ENCODE measurements around the gene CENPS. TPM values are rescaled to one million over a fixed set of nuclear protein-coding genes. Genes with fewer than 3 reads are reported as not detected.

The CENPS gene
- total and polyA plus RNA-seq, 5 donors from 2014 or later, result 4.9 to 8.7 (median 6.7) TPM

DNA sequence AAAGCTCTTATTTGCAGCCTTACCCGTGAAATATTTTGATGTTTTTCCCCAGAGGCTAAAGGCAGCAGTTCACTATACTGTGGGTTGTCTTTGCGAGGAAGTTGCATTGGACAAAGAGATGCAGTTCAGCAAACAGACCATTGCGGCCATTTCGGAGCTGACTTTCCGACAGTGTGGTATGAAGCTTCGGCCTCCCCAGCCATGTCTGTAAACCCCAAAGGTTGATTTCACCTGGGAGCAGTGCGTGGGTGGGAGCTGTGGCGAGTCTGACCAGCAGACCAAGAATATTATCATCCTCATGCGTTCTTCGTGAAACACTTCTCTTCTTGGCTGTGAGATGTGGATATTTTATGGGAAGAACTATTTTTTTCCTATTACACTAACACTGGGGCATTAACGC, 3.6 kb downstream of the CENPS start:
- no peaks in the 10 kb centered on the region for H3K27me3 Mint-ChIP-seq
- H3K27ac Mint-ChIP-seq, result no peak overlapping the region
- H3K4me1 Mint-ChIP-seq, result peaks cover 9 to 28% (median 17%) of the 10 kb centered on the region in 4 donors
- H3K4me3 ChIP-seq (ENCODE audit: low read depth, low read length), result no peak overlapping the region
- peak overlapping the region in 2 of 4 donors; percentile 3 to 47 for H3K4me3 Mint-ChIP-seq
- no peaks in the 10 kb centered on the region for H3K9me3 ChIP-seq (ENCODE audit: control insufficient read depth in 2 of 2, low read length in 2 of 2)
- H3K27me3 ChIP-seq (ENCODE audit: control insufficient read depth, insufficient read depth, low read length), result no peaks in the 10 kb centered on the region
- no peak for ATAC-seq (ENCODE audit: low read depth in 2 of 2)
- no peak overlapping the region for H3K27ac ChIP-seq (ENCODE audit: insufficient read depth, low read length, poor library complexity, severe bottlenecking)
- H3K36me3 Mint-ChIP-seq, result peaks cover 3% of the 10 kb centered on the region
- peaks cover 19% of the 10 kb centered on the region for H3K4me1 ChIP-seq (ENCODE audit: control insufficient read depth, insufficient read depth, low read length, poor library complexity, severe bottlenecking)
- no peaks in the 10 kb centered on the region for H3K36me3 ChIP-seq (ENCODE audit: control insufficient read depth, insufficient read depth, low read length)
- no peaks in the 10 kb centered on the region for H3K9me3 Mint-ChIP-seq
- DNase-seq, result no peak

DNA sequence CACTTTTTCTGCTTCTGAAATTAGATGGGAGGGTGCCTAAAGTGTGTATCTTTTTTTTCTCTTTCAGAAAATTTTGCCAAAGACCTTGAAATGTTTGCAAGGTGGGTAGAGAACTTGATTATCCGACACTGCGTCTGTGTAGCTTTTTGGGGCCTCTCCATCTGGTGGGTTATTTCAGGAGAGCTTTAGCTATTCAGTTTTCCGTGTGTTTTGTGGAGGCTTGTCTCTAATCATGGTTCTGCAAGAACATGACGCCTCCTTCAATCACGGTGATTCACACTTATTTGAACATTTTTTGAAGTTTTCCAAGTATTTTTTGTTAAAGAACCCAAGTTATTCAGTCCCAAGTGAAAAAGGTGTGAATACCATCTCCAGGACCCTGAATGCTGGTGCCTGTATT, 4.4 kb downstream of the CENPS start:
- ATAC-seq (ENCODE audit: low read depth in 2 of 2), result no peak
- Mint-ChIP-seq H3K4me1 (peaks cover 9 to 27% (median 16%) of the 10 kb centered on the region in 4 donors), H3K9me3 (no peaks in the 10 kb centered on the region), H3K27me3 (no peaks in the 10 kb centered on the region), H3K36me3 (peaks cover 3% of the 10 kb centered on the region), H3K4me3 (no peak overlapping the region), H3K27ac (no peak overlapping the region)
- Histone ChIP-seq H3K27ac (ENCODE audit: insufficient read depth, low read length, poor library complexity, severe bottlenecking) (no peak overlapping the region), H3K36me3 (ENCODE audit: control insufficient read depth, insufficient read depth, low read length) (no peaks in the 10 kb centered on the region), H3K4me3 (ENCODE audit: low read depth, low read length) (no peak overlapping the region), H3K9me3 (ENCODE audit: control insufficient read depth in 2 of 2, low read length in 2 of 2) (no peaks in the 10 kb centered on the region), H3K4me1 (ENCODE audit: control insufficient read depth, insufficient read depth, low read length, poor library complexity, severe bottlenecking) (peaks cover 15% of the 10 kb centered on the region), H3K27me3 (ENCODE audit: control insufficient read depth, insufficient read depth, low read length) (no peaks in the 10 kb centered on the region)
- DNase-seq, result no peak

DNA sequence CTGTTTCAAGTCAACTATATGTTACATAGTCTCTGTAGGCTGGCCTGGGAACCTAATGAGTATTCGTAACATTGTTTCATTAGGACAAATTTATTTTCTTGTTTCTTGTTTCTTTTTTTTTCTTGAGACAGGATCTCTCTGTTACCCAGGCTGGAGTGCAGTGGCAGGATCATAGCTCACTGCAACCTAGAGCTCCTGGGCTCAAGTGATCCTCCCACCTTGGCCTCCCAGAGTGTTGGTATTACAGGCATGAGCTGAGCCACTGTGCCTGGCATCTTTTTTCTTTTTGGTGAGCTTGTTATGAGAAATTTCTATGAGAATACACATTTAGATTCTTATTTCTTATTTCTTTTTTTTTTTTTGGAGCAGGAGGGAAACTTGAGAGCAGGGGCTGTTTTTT, 6.8 kb downstream of the CENPS start:
- H3K27ac Mint-ChIP-seq, result no peak overlapping the region
- H3K4me1 Mint-ChIP-seq, result peaks cover 5 to 9% (median 6%) of the 10 kb centered on the region in 4 donors
- H3K27ac ChIP-seq (ENCODE audit: insufficient read depth, low read length, poor library complexity, severe bottlenecking), result no peak overlapping the region
- no peaks in the 10 kb centered on the region for H3K4me1 ChIP-seq (ENCODE audit: control insufficient read depth, insufficient read depth, low read length, poor library complexity, severe bottlenecking)
- H3K4me3 Mint-ChIP-seq, result peak overlapping the region in 2 of 4 donors; percentile 44 to 51
- no peak for ATAC-seq (ENCODE audit: low read depth in 2 of 2)
- H3K36me3 Mint-ChIP-seq, result peaks cover 3% of the 10 kb centered on the region
- H3K9me3 Mint-ChIP-seq, result no peaks in the 10 kb centered on the region
- H3K4me3 ChIP-seq (ENCODE audit: low read depth, low read length), result no peak overlapping the region
- no peaks in the 10 kb centered on the region for H3K27me3 Mint-ChIP-seq
- H3K36me3 ChIP-seq (ENCODE audit: control insufficient read depth, insufficient read depth, low read length), result no peaks in the 10 kb centered on the region
- no peak for DNase-seq
- H3K27me3 ChIP-seq (ENCODE audit: control insufficient read depth, insufficient read depth, low read length), result no peaks in the 10 kb centered on the region
- H3K9me3 ChIP-seq (ENCODE audit: control insufficient read depth in 2 of 2, low read length in 2 of 2), result no peaks in the 10 kb centered on the region

DNA sequence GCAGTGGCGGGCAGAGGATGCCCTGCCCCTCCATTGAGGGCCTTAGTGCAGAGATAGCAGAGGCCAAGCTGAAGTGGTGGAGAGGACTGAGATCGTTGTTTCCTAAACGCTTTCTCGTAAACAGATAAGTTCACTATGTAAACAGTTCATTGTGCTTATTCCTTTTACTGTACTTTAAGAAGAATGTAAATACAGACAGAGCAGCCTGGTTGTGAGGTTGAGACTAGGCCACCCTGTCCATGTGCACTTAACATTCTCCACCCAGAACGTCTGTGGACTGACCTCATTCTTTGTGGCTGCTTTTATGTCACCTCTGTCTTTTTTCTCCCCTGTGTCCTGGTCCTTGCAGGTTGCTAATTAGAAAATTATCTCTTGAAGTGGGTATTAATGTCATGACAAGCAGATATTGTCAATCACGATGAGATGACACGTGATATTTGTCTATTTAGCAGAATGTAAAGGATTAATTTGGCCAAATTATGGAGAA, 8.5 kb downstream of the CENPS start:
- Mint-ChIP-seq H3K27ac (peak overlapping the region in 1 of 3 donors; percentile 47), H3K36me3 (peaks cover 3% of the 10 kb centered on the region), H3K4me3 (no peak overlapping the region), H3K9me3 (no peaks in the 10 kb centered on the region), H3K4me1 (peaks cover 5 to 6% (median 5%) of the 10 kb centered on the region in 4 donors), H3K27me3 (no peaks in the 10 kb centered on the region)
- no peak for ATAC-seq (ENCODE audit: low read depth in 2 of 2)
- Histone ChIP-seq H3K4me3 (ENCODE audit: low read depth, low read length) (no peak overlapping the region), H3K27ac (ENCODE audit: insufficient read depth, low read length, poor library complexity, severe bottlenecking) (no peak overlapping the region), H3K4me1 (ENCODE audit: control insufficient read depth, insufficient read depth, low read length, poor library complexity, severe bottlenecking) (no peaks in the 10 kb centered on the region), H3K27me3 (ENCODE audit: control insufficient read depth, insufficient read depth, low read length) (no peaks in the 10 kb centered on the region), H3K36me3 (ENCODE audit: control insufficient read depth, insufficient read depth, low read length) (no peaks in the 10 kb centered on the region), H3K9me3 (ENCODE audit: control insufficient read depth in 2 of 2, low read length in 2 of 2) (no peaks in the 10 kb centered on the region)
- DNase-seq, result no peak

DNA sequence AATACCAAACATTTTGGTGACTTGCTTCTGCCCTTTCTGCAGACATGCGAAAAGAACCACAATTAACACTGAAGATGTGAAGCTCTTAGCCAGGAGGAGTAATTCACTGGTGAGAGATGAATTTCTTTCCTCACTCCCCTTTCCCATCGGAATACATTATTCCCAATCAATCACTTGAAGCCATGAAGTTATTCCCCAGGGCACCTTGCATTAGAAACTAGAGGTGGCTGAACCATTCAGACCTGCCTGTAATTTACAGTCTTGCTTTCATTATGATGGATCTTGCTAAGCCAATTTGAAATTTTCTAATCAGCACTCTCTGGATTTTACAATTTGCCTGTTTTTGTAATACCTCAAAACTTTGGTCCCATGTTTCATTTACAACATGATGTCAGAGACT, 10.1 kb downstream of the CENPS start:
- Mint-ChIP-seq H3K36me3 (peaks cover under 1% of the 10 kb centered on the region), H3K4me3 (no peak overlapping the region), H3K27me3 (no peaks in the 10 kb centered on the region), H3K27ac (no peak overlapping the region), H3K4me1 (peaks cover 0 to 5% (median 2%) of the 10 kb centered on the region in 4 donors), H3K9me3 (no peaks in the 10 kb centered on the region)
- DNase-seq, result no peak
- H3K9me3 ChIP-seq (ENCODE audit: control insufficient read depth in 2 of 2, low read length in 2 of 2), result no peaks in the 10 kb centered on the region
- no peak overlapping the region for H3K27ac ChIP-seq (ENCODE audit: insufficient read depth, low read length, poor library complexity, severe bottlenecking)
- no peak for ATAC-seq (ENCODE audit: low read depth in 2 of 2)
- no peaks in the 10 kb centered on the region for H3K4me1 ChIP-seq (ENCODE audit: control insufficient read depth, insufficient read depth, low read length, poor library complexity, severe bottlenecking)
- H3K27me3 ChIP-seq (ENCODE audit: control insufficient read depth, insufficient read depth, low read length), result no peaks in the 10 kb centered on the region
- H3K36me3 ChIP-seq (ENCODE audit: control insufficient read depth, insufficient read depth, low read length), result no peaks in the 10 kb centered on the region
- no peak overlapping the region for H3K4me3 ChIP-seq (ENCODE audit: low read depth, low read length)

DNA sequence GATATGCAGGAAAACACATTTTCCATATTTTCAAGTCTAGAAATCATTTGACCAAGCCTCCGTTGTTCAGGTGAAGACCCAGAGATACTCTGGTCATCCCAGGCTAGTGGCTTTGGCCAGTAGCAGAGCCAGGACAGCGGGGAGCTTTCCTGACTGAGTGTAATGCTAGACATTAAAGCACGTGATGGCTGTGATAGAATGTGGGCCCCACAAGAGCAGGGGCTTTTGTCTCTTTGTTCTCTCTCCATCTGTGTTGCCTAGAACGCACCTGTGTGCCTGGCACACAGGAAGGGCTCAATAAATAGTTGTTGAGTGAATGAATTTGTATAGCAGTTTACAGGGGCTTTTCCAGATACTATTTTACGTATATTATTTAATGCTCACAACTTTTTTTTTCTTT, 10.6 kb downstream of the CENPS start:
- Histone ChIP-seq H3K4me3 (ENCODE audit: low read depth, low read length) (no peak overlapping the region), H3K36me3 (ENCODE audit: control insufficient read depth, insufficient read depth, low read length) (no peaks in the 10 kb centered on the region), H3K27ac (ENCODE audit: insufficient read depth, low read length, poor library complexity, severe bottlenecking) (no peak overlapping the region), H3K4me1 (ENCODE audit: control insufficient read depth, insufficient read depth, low read length, poor library complexity, severe bottlenecking) (no peaks in the 10 kb centered on the region), H3K27me3 (ENCODE audit: control insufficient read depth, insufficient read depth, low read length) (no peaks in the 10 kb centered on the region), H3K9me3 (ENCODE audit: control insufficient read depth in 2 of 2, low read length in 2 of 2) (no peaks in the 10 kb centered on the region)
- DNase-seq (no peak), ATAC-seq (ENCODE audit: low read depth in 2 of 2) (no peak)
- no peak overlapping the region for H3K27ac Mint-ChIP-seq
- H3K4me1 Mint-ChIP-seq, result peaks cover 0 to 5% (median 2%) of the 10 kb centered on the region in 4 donors
- no peaks in the 10 kb centered on the region for H3K9me3 Mint-ChIP-seq
- no peaks in the 10 kb centered on the region for H3K27me3 Mint-ChIP-seq
- H3K4me3 Mint-ChIP-seq, result no peak overlapping the region
- no peaks in the 10 kb centered on the region for H3K36me3 Mint-ChIP-seq

DNA sequence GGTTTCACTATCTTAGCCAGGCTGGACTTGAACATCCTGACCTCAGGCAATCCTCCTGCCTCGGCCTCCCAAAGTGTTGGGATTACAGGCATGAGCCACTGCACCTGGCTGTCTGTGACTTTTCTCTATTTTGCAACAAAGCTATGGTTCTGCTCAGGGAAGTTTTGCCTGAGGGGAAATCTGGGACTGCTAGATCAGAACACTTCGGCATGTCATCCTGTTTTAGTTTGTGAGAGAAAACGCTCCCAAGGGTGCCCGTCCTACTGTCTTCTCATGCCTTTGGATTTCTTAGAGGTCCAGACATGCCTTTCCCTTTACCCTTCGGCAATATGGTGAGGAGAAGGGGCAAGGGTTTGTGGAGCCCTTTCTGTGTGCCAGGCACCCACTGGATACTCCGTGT, 14.0 kb downstream of the CENPS start:
- H3K27ac Mint-ChIP-seq, result no peak overlapping the region
- no peaks in the 10 kb centered on the region for H3K9me3 Mint-ChIP-seq
- H3K36me3 Mint-ChIP-seq, result no peaks in the 10 kb centered on the region
- H3K27me3 Mint-ChIP-seq, result no peaks in the 10 kb centered on the region
- H3K4me1 Mint-ChIP-seq, result peaks cover 0 to 2% (median 0%) of the 10 kb centered on the region in 4 donors
- Histone ChIP-seq H3K27ac (ENCODE audit: insufficient read depth, low read length, poor library complexity, severe bottlenecking) (no peak overlapping the region), H3K27me3 (ENCODE audit: control insufficient read depth, insufficient read depth, low read length) (no peaks in the 10 kb centered on the region), H3K4me1 (ENCODE audit: control insufficient read depth, insufficient read depth, low read length, poor library complexity, severe bottlenecking) (no peaks in the 10 kb centered on the region), H3K9me3 (ENCODE audit: control insufficient read depth in 2 of 2, low read length in 2 of 2) (no peaks in the 10 kb centered on the region), H3K36me3 (ENCODE audit: control insufficient read depth, insufficient read depth, low read length) (no peaks in the 10 kb centered on the region), H3K4me3 (ENCODE audit: low read depth, low read length) (no peak overlapping the region)
- ATAC-seq (ENCODE audit: low read depth in 2 of 2) (no peak), DNase-seq (no peak)
- H3K4me3 Mint-ChIP-seq, result no peak overlapping the region

DNA sequence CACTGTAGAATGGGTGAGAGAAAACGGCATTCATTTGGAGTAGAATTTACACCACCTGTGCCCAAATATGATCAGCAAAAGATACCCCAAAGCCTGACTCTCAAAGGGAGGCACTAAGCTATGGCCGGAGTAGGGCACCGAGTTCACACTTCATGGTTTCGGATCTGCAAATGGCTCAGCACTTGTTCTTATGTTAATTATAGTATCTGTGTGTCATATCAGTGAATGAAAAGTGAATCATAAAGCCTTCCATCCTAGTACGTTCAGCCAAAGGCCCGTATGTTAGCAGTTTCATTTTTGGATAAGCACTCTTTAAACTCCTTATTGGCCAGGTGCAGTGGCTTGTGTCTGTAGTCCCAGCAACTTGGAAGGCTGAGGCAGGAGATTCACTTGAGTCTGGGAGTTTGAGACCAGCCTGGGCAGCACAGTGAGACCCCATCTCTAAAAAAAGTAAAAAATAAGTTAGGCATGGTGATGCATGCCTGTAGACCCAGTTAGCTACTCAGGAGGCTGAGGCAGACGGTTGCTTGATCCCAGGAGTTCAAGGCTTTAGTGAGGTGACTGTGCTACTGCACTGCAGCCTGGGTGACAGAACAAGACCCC, 14.7 kb downstream of the CENPS start:
- Histone ChIP-seq H3K4me3 (ENCODE audit: low read depth, low read length) (no peak overlapping the region), H3K36me3 (ENCODE audit: control insufficient read depth, insufficient read depth, low read length) (no peaks in the 10 kb centered on the region), H3K9me3 (ENCODE audit: control insufficient read depth in 2 of 2, low read length in 2 of 2) (no peaks in the 10 kb centered on the region), H3K4me1 (ENCODE audit: control insufficient read depth, insufficient read depth, low read length, poor library complexity, severe bottlenecking) (no peaks in the 10 kb centered on the region), H3K27me3 (ENCODE audit: control insufficient read depth, insufficient read depth, low read length) (no peaks in the 10 kb centered on the region), H3K27ac (ENCODE audit: insufficient read depth, low read length, poor library complexity, severe bottlenecking) (no peak overlapping the region)
- Mint-ChIP-seq H3K9me3 (no peaks in the 10 kb centered on the region), H3K27me3 (no peaks in the 10 kb centered on the region), H3K4me1 (peaks cover 0 to 2% (median 0%) of the 10 kb centered on the region in 4 donors), H3K27ac (no peak overlapping the region), H3K4me3 (no peak overlapping the region), H3K36me3 (no peaks in the 10 kb centered on the region)
- DNase-seq (peak in 1 of 3 donors; percentile 17), ATAC-seq (ENCODE audit: low read depth in 2 of 2) (no peak)

All from CD4-positive, CD25-positive, alpha-beta regulatory T cell (primary cell).